PFSK-1 (cell line): ENCODE results near the gene LPA.

Experiments used
- POLR2AphosphoS5 ChIP-seq: IDR thresholded peaks from 2 replicates; pipeline ENCODE4 v1.6.1; 2012; ENCODE audit warnings: low read depth, mild to moderate bottlenecking, control low read depth, low read length, moderate library complexity
- TF ChIP-seq, protein P1 (sequence below), 2 experiments: IDR thresholded peaks; 2 replicates each; pipeline versions ENCODE4 v1.6.1 to v1.8.0; 2011 to 2012; ENCODE audit warnings: low read depth in 2 of 2, low read length in 2 of 2, control low read depth in 1 of 2, inconsistent platforms in 1 of 2, mild to moderate bottlenecking in 1 of 2, moderate library complexity in 1 of 2; ENCODE audit not compliant: insufficient read depth in 1 of 2

DNA sequence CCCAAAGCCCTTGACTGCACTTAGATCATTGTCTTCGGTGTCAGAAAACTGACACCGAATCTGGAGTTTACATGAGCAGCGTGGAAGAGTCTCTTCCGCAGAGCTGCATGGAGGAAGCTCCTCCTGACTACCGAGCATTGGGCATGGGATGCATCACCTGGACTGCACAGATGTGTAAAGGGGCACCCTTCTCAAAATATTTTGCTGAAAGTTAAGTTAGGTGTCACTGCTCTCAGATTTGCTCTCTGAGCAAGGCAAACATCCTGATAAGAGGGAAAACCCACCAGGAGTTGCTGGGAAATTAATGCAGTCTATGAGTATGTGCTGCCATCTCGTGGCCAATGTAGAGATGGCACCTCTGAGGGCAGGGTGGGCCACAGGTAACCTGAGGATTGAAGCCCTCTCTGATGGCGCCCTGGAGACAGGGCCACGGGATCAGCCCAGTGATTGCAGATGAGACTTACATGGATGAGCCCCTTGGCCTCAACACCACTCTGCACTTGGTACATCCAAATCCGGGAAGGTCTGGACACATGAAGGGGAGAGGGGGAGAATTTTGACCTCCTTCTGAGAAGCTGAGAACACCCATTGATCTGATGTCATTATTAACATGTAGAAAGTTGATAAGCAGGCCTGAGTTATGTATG is 129.9 kb downstream of the LPA start:
- TF ChIP-seq, protein P1, sequence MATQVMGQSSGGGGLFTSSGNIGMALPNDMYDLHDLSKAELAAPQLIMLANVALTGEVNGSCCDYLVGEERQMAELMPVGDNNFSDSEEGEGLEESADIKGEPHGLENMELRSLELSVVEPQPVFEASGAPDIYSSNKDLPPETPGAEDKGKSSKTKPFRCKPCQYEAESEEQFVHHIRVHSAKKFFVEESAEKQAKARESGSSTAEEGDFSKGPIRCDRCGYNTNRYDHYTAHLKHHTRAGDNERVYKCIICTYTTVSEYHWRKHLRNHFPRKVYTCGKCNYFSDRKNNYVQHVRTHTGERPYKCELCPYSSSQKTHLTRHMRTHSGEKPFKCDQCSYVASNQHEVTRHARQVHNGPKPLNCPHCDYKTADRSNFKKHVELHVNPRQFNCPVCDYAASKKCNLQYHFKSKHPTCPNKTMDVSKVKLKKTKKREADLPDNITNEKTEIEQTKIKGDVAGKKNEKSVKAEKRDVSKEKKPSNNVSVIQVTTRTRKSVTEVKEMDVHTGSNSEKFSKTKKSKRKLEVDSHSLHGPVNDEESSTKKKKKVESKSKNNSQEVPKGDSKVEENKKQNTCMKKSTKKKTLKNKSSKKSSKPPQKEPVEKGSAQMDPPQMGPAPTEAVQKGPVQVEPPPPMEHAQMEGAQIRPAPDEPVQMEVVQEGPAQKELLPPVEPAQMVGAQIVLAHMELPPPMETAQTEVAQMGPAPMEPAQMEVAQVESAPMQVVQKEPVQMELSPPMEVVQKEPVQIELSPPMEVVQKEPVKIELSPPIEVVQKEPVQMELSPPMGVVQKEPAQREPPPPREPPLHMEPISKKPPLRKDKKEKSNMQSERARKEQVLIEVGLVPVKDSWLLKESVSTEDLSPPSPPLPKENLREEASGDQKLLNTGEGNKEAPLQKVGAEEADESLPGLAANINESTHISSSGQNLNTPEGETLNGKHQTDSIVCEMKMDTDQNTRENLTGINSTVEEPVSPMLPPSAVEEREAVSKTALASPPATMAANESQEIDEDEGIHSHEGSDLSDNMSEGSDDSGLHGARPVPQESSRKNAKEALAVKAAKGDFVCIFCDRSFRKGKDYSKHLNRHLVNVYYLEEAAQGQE (IDR thresholded peaks at IDR 0.05; ENCODE audit: insufficient read depth in 1 of 2, low read depth in 2 of 2, low read length in 2 of 2), result no peak
- TF ChIP-seq POLR2AphosphoS5, result no peak
